ENCODE results near the gene PUSL1. TPM values are rescaled to one million over a fixed set of nuclear protein-coding genes. Genes with fewer than 3 reads are reported as not detected.

Gene PUSL1
- total RNA-seq, 1 experiment from 2014 or later = 38.0 TPM

DNA sequence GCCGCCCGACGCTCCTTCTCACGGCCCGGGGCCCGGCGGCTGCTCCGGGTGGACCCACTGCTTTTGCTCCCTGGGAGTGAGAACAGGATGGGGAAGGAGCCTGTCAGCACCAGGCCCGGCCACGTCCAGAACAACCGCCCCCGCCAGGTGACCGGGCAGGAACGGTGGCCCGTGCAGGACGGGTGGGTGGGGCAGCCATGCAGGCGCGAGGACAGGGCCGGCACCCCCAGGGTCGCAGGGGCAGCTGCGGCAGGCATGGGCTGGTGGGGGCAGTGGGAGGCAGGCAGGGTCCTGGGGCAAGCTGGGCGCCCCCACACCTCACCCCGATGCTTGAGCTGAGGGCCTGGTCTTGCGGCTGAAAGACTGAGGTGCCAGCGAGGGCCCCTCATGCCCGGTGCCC lies 28.0 kb downstream of the PUSL1 start:
- Histone ChIP-seq H2BK20ac (ENCODE audit: low read depth, low read length, poor library complexity, severe bottlenecking) (no peak overlapping the region), H3K4ac (ENCODE audit: low read depth, low read length) (no peak overlapping the region)
- H3K36me3 Mint-ChIP-seq (ENCODE audit: insufficient read depth in 1 of 3, low read depth in 3 of 3) = peaks cover 15 to 31% (median 23%) of the 10 kb centered on the region in 3 experiments

More for the DNA sequence above, 28.0 kb downstream of the PUSL1 start:
- Mint-ChIP-seq H3K4me1 (no peaks in the 10 kb centered on the region), H3K9me3 (peaks cover 0 to 8% of the 10 kb centered on the region in 2 experiments; a peak in 3 of 5 replicates), H3K27ac (no peak overlapping the region), H3K4me3 (no peak overlapping the region), H3K27me3 (ENCODE audit: low read depth) (no peaks in the 10 kb centered on the region)
- Histone ChIP-seq H3K23ac (ENCODE audit: insufficient read length, low read depth, low read length) (no peak overlapping the region), H3K18ac (ENCODE audit: insufficient read length, low read depth, low read length) (no peak overlapping the region), H3K9me3 (ENCODE audit: control insufficient read depth, low read depth, low read length) (no peaks in the 10 kb centered on the region), H4K8ac (replicated peaks; ENCODE audit: insufficient read length, low read depth, low read length) (no peak overlapping the region), H2AFZ (ENCODE audit: low read length) (no peak overlapping the region), H3K27ac (ENCODE audit: insufficient read length, low read depth, low read length) (no peak overlapping the region), H2AK5ac (ENCODE audit: insufficient read length, low read length) (no peak overlapping the region), H3K9ac (ENCODE audit: extremely low read depth, insufficient read length, low read length) (no peak overlapping the region), H3K79me2 (ENCODE audit: insufficient read depth, low read length) (no peaks in the 10 kb centered on the region), H3K56ac (ENCODE audit: insufficient read length, low read depth, low read length) (no peak overlapping the region), H2BK120ac (ENCODE audit: low read depth, low read length, poor library complexity, severe bottlenecking) (no peak overlapping the region), H2BK12ac (ENCODE audit: insufficient read length, low read depth, low read length) (no peak overlapping the region), H4K20me1 (ENCODE audit: control insufficient read depth, insufficient read depth, insufficient read length) (no peaks in the 10 kb centered on the region), H2BK5ac (ENCODE audit: insufficient read length, low read length) (no peak overlapping the region), H3K4me1 (ENCODE audit: insufficient read depth, low read length) (no peaks in the 10 kb centered on the region), H3K79me1 (ENCODE audit: insufficient read depth, low read depth, low read length, poor library complexity, severe bottlenecking) (no peaks in the 10 kb centered on the region), H3K14ac (ENCODE audit: insufficient read depth, low read length) (no peak overlapping the region), H4K91ac (ENCODE audit: insufficient read length, low read depth, low read length) (no peak overlapping the region), H3K4me2 (ENCODE audit: insufficient read depth, insufficient read length, low read length) (no peak overlapping the region), H3K23me2 (ENCODE audit: insufficient read length, low read depth, low read length, poor library complexity, severe bottlenecking) (no peaks in the 10 kb centered on the region), H3T11ph (ENCODE audit: low read length) (no peak overlapping the region), H4K5ac (ENCODE audit: insufficient read length, low read depth, low read length) (no peak overlapping the region), H2BK15ac (ENCODE audit: low read depth, low read length) (no peak overlapping the region), H3K27me3 (ENCODE audit: insufficient read depth, low read length) (no peaks in the 10 kb centered on the region)
- TF ChIP-seq, protein P1, sequence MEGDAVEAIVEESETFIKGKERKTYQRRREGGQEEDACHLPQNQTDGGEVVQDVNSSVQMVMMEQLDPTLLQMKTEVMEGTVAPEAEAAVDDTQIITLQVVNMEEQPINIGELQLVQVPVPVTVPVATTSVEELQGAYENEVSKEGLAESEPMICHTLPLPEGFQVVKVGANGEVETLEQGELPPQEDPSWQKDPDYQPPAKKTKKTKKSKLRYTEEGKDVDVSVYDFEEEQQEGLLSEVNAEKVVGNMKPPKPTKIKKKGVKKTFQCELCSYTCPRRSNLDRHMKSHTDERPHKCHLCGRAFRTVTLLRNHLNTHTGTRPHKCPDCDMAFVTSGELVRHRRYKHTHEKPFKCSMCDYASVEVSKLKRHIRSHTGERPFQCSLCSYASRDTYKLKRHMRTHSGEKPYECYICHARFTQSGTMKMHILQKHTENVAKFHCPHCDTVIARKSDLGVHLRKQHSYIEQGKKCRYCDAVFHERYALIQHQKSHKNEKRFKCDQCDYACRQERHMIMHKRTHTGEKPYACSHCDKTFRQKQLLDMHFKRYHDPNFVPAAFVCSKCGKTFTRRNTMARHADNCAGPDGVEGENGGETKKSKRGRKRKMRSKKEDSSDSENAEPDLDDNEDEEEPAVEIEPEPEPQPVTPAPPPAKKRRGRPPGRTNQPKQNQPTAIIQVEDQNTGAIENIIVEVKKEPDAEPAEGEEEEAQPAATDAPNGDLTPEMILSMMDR (conservative IDR thresholded peaks at IDR 0.05) = no peak
- WGBS (ENCODE audit: extremely low coverage, insufficient read length, low lambda C conversion rate) = no CpG with 5 or more reads among the region's 26 CpGs
- DNase-seq = no peak

All from H9 (cell line).